ENCODE data around the gene RBBP8NL.

Gene RBBP8NL

GRCh38 chr20:62472941-62473585, 45.7 kb upstream of the RBBP8NL start:
- no peaks in the 10 kb centered on the region for H3K79me2 ChIP-seq (ENCODE audit: insufficient read depth, low read length)
- no peak overlapping the region for H3K9ac ChIP-seq (ENCODE audit: low read length)
- TF ChIP-seq CTCF (IDR thresholded peaks at IDR 0.05; ENCODE audit: low read length): no peak
- no peak for TF ChIP-seq EZH2 (IDR thresholded peaks at IDR 0.05; ENCODE audit: borderline replicate concordance, low read length)
- H2AFZ ChIP-seq (ENCODE audit: low read length): no peak overlapping the region
- no peak overlapping the region for H3K4me2 ChIP-seq (ENCODE audit: low read length)
- no peaks in the 10 kb centered on the region for H3K9me3 ChIP-seq (ENCODE audit: low read length)
- no peaks in the 10 kb centered on the region; the same call in 1 of the 2 replicates for H3K36me3 ChIP-seq (ENCODE audit: insufficient read depth, low read length)
- H3F3A ChIP-seq (ENCODE audit: insufficient read depth, low read length): no peaks in the 10 kb centered on the region
- H3K9me2 ChIP-seq (ENCODE audit: low read depth, low read length): no peaks in the 10 kb centered on the region
- H3K27me3 ChIP-seq (ENCODE audit: insufficient read depth, low read length): no peaks in the 10 kb centered on the region
- no peak overlapping the region for H3K4me3 ChIP-seq (ENCODE audit: low read depth, low read length, poor library complexity, severe bottlenecking)
- no peaks in the 10 kb centered on the region for H4K20me1 ChIP-seq (ENCODE audit: insufficient read depth, low read length)
- no peaks in the 10 kb centered on the region for H3K4me1 ChIP-seq (ENCODE audit: insufficient read depth, low read length, severe bottlenecking)
- no peak overlapping the region for H3K27ac ChIP-seq (ENCODE audit: low read depth, low read length, poor library complexity, severe bottlenecking)

GRCh38 chr20:62472138-62472940, 45.0 kb upstream of the RBBP8NL start:
- no peak overlapping the region for H2AFZ ChIP-seq (ENCODE audit: low read length)
- no peaks in the 10 kb centered on the region for H4K20me1 ChIP-seq (ENCODE audit: insufficient read depth, low read length)
- H3F3A ChIP-seq (ENCODE audit: insufficient read depth, low read length): no peaks in the 10 kb centered on the region
- no peak overlapping the region for H3K9ac ChIP-seq (ENCODE audit: low read length)
- no peaks in the 10 kb centered on the region for H3K79me2 ChIP-seq (ENCODE audit: insufficient read depth, low read length)
- no peaks in the 10 kb centered on the region for H3K9me3 ChIP-seq (ENCODE audit: low read length)
- no peaks in the 10 kb centered on the region for H3K27me3 ChIP-seq (ENCODE audit: insufficient read depth, low read length)
- TF ChIP-seq CTCF (IDR thresholded peaks at IDR 0.05; ENCODE audit: low read length) (no peak), EZH2 (IDR thresholded peaks at IDR 0.05; ENCODE audit: borderline replicate concordance, low read length) (no peak)
- H3K36me3 ChIP-seq (ENCODE audit: insufficient read depth, low read length): no peaks in the 10 kb centered on the region; the same call in 1 of the 2 replicates
- H3K9me2 ChIP-seq (ENCODE audit: low read depth, low read length): no peaks in the 10 kb centered on the region
- H3K4me2 ChIP-seq (ENCODE audit: low read length): no peak overlapping the region
- H3K4me3 ChIP-seq (ENCODE audit: low read depth, low read length, poor library complexity, severe bottlenecking): no peak overlapping the region
- no peaks in the 10 kb centered on the region for H3K4me1 ChIP-seq (ENCODE audit: insufficient read depth, low read length, severe bottlenecking)
- H3K27ac ChIP-seq (ENCODE audit: low read depth, low read length, poor library complexity, severe bottlenecking): no peak overlapping the region

GRCh38 chr20:62470459-62470858, 43.1 kb upstream of the RBBP8NL start:
- H3K79me2 ChIP-seq (ENCODE audit: insufficient read depth, low read length): no peaks in the 10 kb centered on the region
- TF ChIP-seq CTCF (IDR thresholded peaks at IDR 0.05; ENCODE audit: low read length) (no peak), EZH2 (IDR thresholded peaks at IDR 0.05; ENCODE audit: borderline replicate concordance, low read length) (no peak)
- no peaks in the 10 kb centered on the region for H3K9me3 ChIP-seq (ENCODE audit: low read length)
- H3K4me3 ChIP-seq (ENCODE audit: low read depth, low read length, poor library complexity, severe bottlenecking): no peak overlapping the region
- no peaks in the 10 kb centered on the region for H3F3A ChIP-seq (ENCODE audit: insufficient read depth, low read length)
- H3K4me2 ChIP-seq (ENCODE audit: low read length): no peak overlapping the region
- H3K27ac ChIP-seq (ENCODE audit: low read depth, low read length, poor library complexity, severe bottlenecking): no peak overlapping the region
- no peaks in the 10 kb centered on the region for H3K9me2 ChIP-seq (ENCODE audit: low read depth, low read length)
- H3K9ac ChIP-seq (ENCODE audit: low read length): no peak overlapping the region
- no peak overlapping the region for H2AFZ ChIP-seq (ENCODE audit: low read length)
- H4K20me1 ChIP-seq (ENCODE audit: insufficient read depth, low read length): no peaks in the 10 kb centered on the region
- H3K27me3 ChIP-seq (ENCODE audit: insufficient read depth, low read length): no peaks in the 10 kb centered on the region
- H3K4me1 ChIP-seq (ENCODE audit: insufficient read depth, low read length, severe bottlenecking): no peaks in the 10 kb centered on the region
- no peaks in the 10 kb centered on the region; the same call in 1 of the 2 replicates for H3K36me3 ChIP-seq (ENCODE audit: insufficient read depth, low read length)

All from OCI-LY1 (cell line).